ENCODE measurements around the gene TTC39C. TPM values are rescaled to one million over a fixed set of nuclear protein-coding genes. Genes with fewer than 3 reads are reported as not detected.

The TTC39C gene
- total RNA-seq, 2 donors from 2014 or later = 31.2 to 40.0 TPM

DNA sequence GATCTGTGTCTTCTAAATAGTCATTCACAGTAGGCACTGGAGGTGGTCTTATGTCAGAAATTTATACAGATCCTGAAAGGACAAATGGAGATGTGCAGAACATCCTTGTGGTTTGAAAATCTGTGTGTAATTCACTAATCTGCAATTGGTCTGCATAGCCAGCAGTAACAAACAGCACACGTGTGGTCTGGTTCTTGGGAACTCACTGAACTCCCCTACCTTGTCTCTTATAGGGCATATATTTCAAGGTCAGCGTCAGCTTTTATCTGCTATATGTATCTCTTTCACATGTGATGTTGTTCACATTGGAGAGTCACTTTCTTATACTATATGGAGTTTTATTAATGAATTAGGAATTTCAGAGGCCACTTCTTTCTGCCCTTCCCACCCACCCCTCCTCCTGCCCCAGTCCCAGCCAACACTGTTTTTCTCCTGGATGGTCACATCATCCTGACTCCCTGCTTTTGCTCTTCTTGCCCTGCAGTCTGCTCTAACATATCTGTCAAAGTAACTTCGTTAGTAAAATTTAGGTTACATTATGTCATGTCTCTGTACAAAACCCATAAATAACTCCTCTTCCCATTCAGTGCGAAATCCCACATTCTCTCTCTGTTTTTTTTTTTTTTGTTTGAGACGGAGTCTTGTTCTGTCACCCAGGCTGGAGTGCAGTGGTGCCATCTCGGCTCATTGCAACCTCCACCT, 88.9 kb downstream of the TTC39C start:
- no peaks in the 10 kb centered on the region for H3K27me3 ChIP-seq (replicated peaks; ENCODE audit: insufficient read depth)
- no peaks in the 10 kb centered on the region for H3K9me3 ChIP-seq
- no peak for DNase-seq (ENCODE audit: low spot score)
- intact Hi-C loops (cut with DNase I) = no loop called here
- H3K4me3 ChIP-seq = no peak overlapping the region
- H3K27ac ChIP-seq = no peak overlapping the region
- no peak for TF ChIP-seq POLR2AphosphoS5 (IDR thresholded peaks at IDR 0.05)
- no peak for TF ChIP-seq POLR2A (IDR thresholded peaks at IDR 0.05)
- TF ChIP-seq, protein P1, sequence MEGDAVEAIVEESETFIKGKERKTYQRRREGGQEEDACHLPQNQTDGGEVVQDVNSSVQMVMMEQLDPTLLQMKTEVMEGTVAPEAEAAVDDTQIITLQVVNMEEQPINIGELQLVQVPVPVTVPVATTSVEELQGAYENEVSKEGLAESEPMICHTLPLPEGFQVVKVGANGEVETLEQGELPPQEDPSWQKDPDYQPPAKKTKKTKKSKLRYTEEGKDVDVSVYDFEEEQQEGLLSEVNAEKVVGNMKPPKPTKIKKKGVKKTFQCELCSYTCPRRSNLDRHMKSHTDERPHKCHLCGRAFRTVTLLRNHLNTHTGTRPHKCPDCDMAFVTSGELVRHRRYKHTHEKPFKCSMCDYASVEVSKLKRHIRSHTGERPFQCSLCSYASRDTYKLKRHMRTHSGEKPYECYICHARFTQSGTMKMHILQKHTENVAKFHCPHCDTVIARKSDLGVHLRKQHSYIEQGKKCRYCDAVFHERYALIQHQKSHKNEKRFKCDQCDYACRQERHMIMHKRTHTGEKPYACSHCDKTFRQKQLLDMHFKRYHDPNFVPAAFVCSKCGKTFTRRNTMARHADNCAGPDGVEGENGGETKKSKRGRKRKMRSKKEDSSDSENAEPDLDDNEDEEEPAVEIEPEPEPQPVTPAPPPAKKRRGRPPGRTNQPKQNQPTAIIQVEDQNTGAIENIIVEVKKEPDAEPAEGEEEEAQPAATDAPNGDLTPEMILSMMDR (IDR thresholded peaks at IDR 0.05) = no peak
- 69% methylated on average over 6 of the region's 6 CpGs for WGBS
- H3K4me1 ChIP-seq (replicated peaks) = no peaks in the 10 kb centered on the region
- H3K36me3 ChIP-seq = no peaks in the 10 kb centered on the region

DNA sequence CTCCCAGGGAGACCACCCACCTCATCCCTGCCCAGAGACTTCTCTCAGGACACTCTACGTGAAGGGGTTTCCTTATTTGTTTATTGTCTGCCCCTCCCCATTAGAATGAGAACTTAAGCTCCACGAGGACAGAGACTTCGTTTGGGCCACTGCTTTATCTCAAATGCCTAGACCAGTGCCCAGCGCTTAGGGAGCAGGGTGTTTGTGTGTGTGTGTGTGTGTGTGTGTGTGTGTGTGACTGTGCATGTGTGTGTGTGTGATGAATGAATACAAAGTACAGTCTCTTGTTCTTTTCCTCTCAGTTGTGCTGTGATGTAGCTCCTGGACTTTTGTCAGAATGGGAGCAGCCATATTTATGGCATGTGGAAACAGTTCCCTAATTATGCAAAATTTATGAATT, 89.9 kb downstream of the TTC39C start:
- TF ChIP-seq, protein P1 (IDR thresholded peaks at IDR 0.05) = no peak
- TF ChIP-seq POLR2AphosphoS5 (IDR thresholded peaks at IDR 0.05) (no peak), POLR2A (IDR thresholded peaks at IDR 0.05) (no peak)
- no peak for DNase-seq (ENCODE audit: low spot score)
- intact Hi-C loops (cut with DNase I) = no loop called here

DNA sequence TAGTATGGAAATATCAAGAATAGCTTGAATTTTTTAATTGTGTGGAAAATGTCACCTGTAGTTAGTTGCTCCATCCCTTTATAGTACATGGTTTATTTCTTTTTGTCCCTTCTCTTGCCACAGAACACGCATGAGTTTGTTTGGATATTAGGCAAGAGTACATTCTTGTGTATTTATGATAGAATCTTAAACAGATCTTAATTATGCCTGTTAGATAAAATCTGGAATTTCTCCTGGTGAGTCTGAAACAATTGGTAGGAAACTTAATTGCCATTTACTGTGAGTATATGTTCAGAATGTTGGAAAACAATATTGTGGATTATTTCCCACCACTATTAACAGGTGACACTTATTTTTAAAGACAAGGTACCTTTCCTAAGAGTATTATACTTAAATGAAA, 94.1 kb downstream of the TTC39C start:
- 49% methylated on average over 1 of the region's 1 CpG for WGBS

More for the DNA sequence above, 89.9 kb downstream of the TTC39C start:
- WGBS = 81% methylated on average over 4 of the region's 4 CpGs
- Histone ChIP-seq H3K4me3 (no peak overlapping the region), H3K4me1 (replicated peaks) (no peaks in the 10 kb centered on the region), H3K27me3 (replicated peaks; ENCODE audit: insufficient read depth) (no peaks in the 10 kb centered on the region), H3K9me3 (no peaks in the 10 kb centered on the region), H3K36me3 (no peaks in the 10 kb centered on the region), H3K27ac (no peak overlapping the region)

DNA sequence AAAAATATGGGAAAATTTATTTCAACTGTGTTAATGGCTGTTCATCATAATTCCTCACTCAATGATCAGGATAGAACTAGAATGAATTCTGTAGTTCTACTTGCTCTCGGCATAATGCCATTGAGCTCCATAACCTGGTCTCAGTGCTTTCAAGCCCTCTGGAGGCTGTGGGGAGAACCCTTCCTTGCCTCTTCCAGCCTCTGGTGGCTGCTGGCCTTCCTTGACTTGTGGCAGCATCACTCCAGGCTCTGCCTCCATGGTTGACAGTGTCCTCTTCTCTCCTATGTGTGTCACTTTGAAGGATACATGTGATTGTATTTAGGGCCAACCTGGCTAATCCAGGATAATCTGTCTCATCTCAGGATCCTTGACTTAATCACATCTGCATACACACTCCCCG, 97.4 kb downstream of the TTC39C start:
- intact Hi-C loops (cut with DNase I) = loop anchor here (10.0 kb wide), 1 partner anchor 287 kb away; no protein-coding TSS in a partner anchor
- 97% methylated on average over 2 of the region's 2 CpGs for whole genome bisulfite sequencing
- DNase-seq (ENCODE audit: low spot score) = no peak
- no peak overlapping the region for H3K4me3 ChIP-seq
- TF ChIP-seq POLR2A (IDR thresholded peaks at IDR 0.05) (no peak), POLR2AphosphoS5 (IDR thresholded peaks at IDR 0.05) (no peak)
- TF ChIP-seq, protein P1 (IDR thresholded peaks at IDR 0.05) = no peak
- no peak overlapping the region for H3K27ac ChIP-seq
- no peaks in the 10 kb centered on the region for H3K36me3 ChIP-seq
- H3K4me1 ChIP-seq (replicated peaks) = no peaks in the 10 kb centered on the region
- H3K9me3 ChIP-seq = no peaks in the 10 kb centered on the region
- no peaks in the 10 kb centered on the region for H3K27me3 ChIP-seq (replicated peaks; ENCODE audit: insufficient read depth)

More for the DNA sequence above, 94.1 kb downstream of the TTC39C start:
- no peak overlapping the region for H3K4me3 ChIP-seq
- H3K9me3 ChIP-seq = no peaks in the 10 kb centered on the region
- no peaks in the 10 kb centered on the region for H3K27me3 ChIP-seq (replicated peaks; ENCODE audit: insufficient read depth)
- no peaks in the 10 kb centered on the region for H3K36me3 ChIP-seq
- DNase-seq (ENCODE audit: low spot score) = no peak
- no peaks in the 10 kb centered on the region for H3K4me1 ChIP-seq (replicated peaks)
- TF ChIP-seq POLR2AphosphoS5 (IDR thresholded peaks at IDR 0.05) (no peak), POLR2A (IDR thresholded peaks at IDR 0.05) (no peak)
- TF ChIP-seq, protein P1 (IDR thresholded peaks at IDR 0.05) = no peak
- H3K27ac ChIP-seq = no peak overlapping the region
- intact Hi-C loops (cut with DNase I) = no loop called here

DNA sequence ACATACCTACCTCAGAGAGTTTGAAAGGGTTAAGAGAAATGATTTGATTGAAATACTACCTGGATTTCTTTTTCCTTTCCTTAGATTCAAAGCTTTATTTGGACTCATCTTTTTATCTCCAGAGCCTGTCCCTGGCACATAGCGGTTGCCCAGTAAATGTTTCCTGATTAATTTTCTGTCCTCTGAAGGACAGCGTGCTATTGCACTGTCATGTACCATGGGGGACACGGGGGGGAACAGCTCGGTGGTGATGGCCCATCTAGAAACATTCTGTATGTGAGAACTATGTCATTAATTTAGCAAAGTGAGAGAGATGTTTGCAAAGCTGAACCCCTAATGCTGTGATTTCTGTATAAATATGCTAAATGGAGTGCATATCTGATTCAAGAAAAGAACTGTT, 97.9 kb downstream of the TTC39C start:
- H3K27me3 ChIP-seq (replicated peaks; ENCODE audit: insufficient read depth) = no peaks in the 10 kb centered on the region
- H3K4me3 ChIP-seq = no peak overlapping the region
- no peak for TF ChIP-seq POLR2A (IDR thresholded peaks at IDR 0.05)
- TF ChIP-seq, protein P1 (IDR thresholded peaks at IDR 0.05) = no peak
- no peak for TF ChIP-seq POLR2AphosphoS5 (IDR thresholded peaks at IDR 0.05)
- H3K27ac ChIP-seq = no peak overlapping the region
- DNase-seq (ENCODE audit: low spot score) = no peak
- intact Hi-C loops (cut with DNase I) = loop anchor here (10.0 kb wide), 1 partner anchor 288 kb away; no protein-coding TSS in a partner anchor
- H3K36me3 ChIP-seq = no peaks in the 10 kb centered on the region
- H3K4me1 ChIP-seq (replicated peaks) = no peaks in the 10 kb centered on the region
- H3K9me3 ChIP-seq = no peaks in the 10 kb centered on the region
- 89% methylated on average over 4 of the region's 4 CpGs for WGBS
